ENCODE data around the gene HIP1R.
A peak's percentile ranks its signal among the peaks of the same experiment; 100 is the strongest.
"Not testable (repeated sequence)": the region's sequence is repeated elsewhere in the genome, so short reads cannot be mapped to it uniquely, and the experiment has no call there.

HIP1R gene

DNA sequence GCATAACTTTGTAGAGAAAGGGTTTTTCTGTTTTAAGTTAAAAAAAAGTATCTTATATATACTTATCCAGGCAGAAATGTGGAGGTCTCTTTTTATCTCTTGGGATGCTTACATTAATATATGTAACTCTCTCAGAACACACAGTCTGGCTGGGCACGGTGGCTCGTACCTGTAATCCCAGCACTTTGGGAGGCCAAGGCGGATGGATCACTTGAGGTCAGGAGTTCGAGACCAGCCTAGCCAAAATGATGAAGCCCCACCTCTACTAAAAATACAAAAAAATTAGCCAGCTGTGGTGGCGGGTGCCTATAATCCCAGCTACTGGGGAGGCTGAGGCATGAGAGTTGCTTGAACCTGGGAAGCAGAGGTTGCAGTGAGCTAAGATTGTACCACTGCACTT is 41.0 kb downstream of the HIP1R start:
- DNase-seq (ENCODE audit: low read depth in 2 of 2): not testable (repeated sequence)

DNA sequence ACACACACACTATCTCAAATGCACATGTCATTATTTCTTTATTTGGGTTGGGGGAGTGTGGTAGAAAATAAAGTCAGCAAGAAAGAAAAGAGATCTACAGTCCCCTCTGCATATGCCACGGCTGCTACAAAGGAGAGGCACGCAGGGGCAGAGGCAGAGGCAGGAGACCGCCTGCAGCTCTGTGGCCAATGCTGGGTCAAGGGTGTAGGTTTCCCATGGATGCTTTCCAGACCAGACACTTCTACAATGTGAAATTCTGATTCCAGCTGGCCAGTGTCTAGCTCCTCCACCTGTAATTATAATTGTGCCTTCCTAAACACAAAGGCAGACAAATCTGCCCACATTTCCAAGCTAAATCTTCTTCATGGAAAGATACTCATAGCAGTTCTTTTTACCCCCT is 41.5 kb downstream of the HIP1R start:
- no peak for DNase-seq (ENCODE audit: low read depth in 2 of 2)

DNA sequence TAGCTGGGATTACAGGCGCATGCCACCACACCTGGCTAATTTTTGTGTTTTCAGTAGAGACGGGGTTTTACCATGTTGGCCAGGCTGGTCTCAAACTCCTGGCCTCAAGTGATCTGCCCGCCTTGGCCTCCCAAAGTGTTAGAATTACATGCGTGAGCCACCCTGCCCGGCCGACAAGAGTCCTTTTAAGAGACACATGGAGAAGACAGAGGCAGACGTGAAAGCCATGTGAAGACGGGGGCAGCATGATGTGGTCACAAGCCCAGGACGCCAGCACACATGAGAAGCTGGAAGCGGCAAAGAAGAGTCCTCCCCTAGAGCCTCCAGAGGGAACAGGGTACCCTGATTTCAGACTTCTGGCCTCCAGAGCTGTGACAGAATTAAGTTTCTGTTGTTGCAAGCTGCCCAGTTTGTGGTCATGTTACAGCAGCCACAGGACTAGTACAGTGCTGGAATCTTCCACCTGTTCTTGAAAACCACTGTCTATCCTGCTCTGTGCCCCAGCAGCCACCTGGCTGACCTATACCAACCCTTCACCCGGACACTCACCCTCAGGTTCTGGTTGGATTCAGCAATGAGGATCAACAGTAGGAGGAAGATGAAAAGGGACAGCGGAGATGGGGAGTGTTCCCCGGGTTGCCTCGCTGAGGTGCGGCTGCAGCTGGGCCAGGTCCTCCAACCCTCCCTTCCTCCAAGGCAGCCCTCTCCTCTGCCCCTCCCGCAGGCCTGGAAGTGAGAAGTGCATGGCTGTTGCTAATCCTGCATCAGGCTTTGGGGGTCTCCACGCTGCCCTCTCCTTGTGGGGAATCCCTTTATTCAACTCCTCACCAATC is 43.7 kb downstream of the HIP1R start:
- no peak for DNase-seq (ENCODE audit: low read depth in 2 of 2)

GRCh38 chr12:122880155-122880667 is 45.0 kb downstream of the HIP1R start:
- no peak for DNase-seq (ENCODE audit: low read depth in 2 of 2)

DNA sequence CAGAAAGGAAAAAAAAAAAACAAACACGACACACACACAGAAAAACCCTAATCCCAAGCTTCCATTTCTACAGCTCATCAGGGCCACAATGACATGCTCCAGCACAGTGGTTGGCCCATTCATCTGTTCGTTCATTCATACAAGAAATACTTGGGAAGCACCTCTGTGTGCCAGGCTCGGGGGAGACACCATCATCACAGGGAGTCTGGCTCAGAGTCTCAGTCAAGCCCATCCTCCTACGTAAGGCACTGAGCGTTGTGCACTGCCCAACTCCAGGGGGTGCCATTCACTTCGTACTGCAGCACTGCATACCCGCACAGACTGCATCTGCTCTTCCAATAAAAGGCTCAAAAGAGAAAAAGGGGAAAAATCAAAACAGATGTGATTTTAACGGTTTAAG is 45.4 kb downstream of the HIP1R start:
- DNase-seq (ENCODE audit: low read depth in 2 of 2): no peak

GRCh38 chr12:122882908-122883558 is 47.8 kb downstream of the HIP1R start:
- no peak for DNase-seq (ENCODE audit: low read depth in 2 of 2)

DNA sequence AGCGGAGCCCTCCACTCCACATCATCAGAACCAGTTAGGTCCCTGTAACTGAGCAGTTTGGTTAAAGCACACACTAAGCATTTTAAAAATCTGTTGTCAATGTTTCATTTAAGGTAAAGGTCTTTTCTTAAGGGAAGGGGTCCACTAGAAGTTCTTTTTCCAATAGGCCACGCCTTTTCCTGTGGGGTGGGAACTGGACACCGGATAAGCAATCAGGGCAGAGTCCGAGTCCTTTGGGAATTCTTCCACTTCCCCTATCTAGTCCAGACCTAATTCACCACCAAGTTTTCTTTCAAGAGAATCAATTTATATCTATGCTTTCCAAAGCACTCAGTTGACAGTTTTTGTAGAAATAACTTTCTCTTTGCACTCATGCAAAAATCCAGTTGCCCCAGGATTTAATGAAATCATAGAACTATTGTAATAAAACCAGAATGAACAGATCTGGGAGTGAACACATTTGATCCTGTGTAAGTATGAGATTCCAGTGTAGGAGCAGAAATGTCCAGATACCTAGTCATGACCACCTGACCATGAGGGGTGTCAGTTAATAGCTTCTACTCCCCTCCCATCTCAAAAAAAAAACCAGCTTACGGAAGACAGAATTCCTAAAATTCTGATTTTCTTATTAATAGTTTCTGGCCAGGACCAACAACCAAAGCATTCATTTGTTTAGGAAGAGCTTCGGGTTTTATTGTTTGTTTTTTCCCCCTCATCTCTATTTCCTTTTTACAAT is 49.0 kb downstream of the HIP1R start:
- DNase-seq (ENCODE audit: low read depth in 2 of 2): no peak

GRCh38 chr12:122884860-122885259 is 49.6 kb downstream of the HIP1R start:
- DNase-seq (ENCODE audit: low read depth in 2 of 2): no peak

GRCh38 chr12:122886161-122886560 is 50.9 kb downstream of the HIP1R start:
- no peak for DNase-seq (ENCODE audit: low read depth in 2 of 2)

- DNase-seq (ENCODE audit: low read depth in 2 of 2): peak in 1 of 2 donors; percentile 43
Measured at GRCh38 chr12:122886851-122887818, 51.9 kb downstream of the HIP1R start.

- no peak for DNase-seq (ENCODE audit: low read depth in 2 of 2)
Measured at GRCh38 chr12:122887819-122888212, 52.6 kb downstream of the HIP1R start.

- no peak for DNase-seq (ENCODE audit: low read depth in 2 of 2)
Measured at GRCh38 chr12:122888232-122888752, 53.0 kb downstream of the HIP1R start.

- no peak for DNase-seq (ENCODE audit: low read depth in 2 of 2)
Measured at GRCh38 chr12:122889761-122890520, 54.7 kb downstream of the HIP1R start.

DNA sequence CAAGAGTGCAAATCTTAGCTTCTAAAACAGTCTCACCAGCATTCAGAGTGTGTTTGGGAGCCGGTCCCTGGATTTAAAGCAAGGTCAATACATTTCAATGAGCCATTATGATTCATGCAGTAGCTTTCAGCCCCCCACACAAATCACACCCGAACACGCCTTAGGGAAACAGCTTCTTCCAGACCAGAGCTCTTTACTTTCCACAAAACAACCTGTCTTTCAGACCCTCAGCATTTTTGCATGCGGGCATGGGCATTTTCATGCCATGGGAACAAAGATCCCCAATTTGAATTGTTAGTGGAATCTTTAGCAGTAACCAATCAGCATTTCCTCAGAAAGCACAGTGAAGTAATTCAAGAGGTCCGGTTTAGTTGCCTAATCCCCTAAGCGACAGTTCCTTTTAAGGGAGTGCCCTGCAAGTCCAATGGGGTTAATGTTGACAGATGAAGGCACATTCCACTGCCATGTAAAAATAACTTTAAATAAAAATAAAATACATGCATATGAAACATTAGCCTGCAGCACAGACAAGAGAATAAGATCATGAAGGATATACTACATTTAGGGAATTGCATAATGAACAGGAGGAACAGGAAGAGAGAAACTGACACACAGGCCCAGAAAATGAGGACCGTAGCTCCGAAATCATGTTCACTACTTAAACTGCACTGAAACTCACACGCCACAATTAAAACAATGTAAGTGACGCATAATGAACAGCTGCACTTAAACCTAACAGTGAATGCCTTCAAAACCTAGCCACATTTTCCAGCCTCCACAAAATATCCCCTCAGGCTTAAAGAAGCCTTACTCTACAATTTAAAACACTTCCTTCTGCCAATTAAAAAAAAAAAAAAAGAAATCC is 56.6 kb downstream of the HIP1R start:
- no peak for DNase-seq (ENCODE audit: low read depth in 2 of 2)

- not testable (repeated sequence) for DNase-seq (ENCODE audit: low read depth in 2 of 2)
Measured at GRCh38 chr12:122892724-122893123, 57.5 kb downstream of the HIP1R start.

DNA sequence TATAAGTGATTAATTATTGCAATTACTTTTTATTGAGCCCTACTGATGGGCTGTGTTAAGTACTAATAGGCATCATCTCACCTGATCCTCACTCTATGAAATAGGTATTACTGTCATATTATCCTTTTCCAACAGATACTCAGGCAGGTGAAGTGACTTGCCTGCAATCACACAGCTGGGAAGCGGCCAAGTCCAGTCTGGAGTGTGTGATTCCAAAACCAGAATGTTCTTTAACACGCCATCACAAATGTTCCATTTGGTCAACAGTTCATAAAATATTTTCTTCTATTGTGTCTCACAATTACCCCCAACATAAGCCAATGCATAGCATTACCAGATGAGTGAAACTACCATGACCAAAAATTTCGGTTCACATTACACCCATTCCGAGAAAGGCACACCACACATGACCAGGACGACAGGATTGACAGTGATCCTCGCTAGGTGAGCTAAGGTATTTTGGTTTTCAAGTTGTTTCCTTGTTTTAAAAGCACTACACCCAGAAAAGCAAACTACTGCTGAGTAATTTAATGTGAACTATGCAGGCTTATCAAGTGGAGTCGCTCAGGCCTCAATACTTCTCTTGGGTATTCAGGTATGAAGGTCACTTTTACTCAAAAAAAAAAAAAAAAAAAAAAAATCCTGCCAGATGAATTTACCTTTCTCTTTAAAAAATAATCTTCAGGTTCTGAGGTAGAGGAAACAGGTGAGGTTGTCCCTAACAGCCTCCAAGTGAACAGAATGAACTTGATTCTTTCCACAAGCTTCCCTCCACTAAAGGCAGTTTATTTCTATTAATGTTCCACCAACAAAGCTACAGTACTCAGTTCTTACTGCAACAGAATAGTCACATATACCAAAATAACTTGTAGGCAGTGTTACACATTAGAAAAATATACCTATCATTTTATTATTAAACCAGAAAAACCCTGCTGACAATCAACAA is 58.2 kb downstream of the HIP1R start:
- DNase-seq (ENCODE audit: low read depth in 2 of 2): no peak

DNA sequence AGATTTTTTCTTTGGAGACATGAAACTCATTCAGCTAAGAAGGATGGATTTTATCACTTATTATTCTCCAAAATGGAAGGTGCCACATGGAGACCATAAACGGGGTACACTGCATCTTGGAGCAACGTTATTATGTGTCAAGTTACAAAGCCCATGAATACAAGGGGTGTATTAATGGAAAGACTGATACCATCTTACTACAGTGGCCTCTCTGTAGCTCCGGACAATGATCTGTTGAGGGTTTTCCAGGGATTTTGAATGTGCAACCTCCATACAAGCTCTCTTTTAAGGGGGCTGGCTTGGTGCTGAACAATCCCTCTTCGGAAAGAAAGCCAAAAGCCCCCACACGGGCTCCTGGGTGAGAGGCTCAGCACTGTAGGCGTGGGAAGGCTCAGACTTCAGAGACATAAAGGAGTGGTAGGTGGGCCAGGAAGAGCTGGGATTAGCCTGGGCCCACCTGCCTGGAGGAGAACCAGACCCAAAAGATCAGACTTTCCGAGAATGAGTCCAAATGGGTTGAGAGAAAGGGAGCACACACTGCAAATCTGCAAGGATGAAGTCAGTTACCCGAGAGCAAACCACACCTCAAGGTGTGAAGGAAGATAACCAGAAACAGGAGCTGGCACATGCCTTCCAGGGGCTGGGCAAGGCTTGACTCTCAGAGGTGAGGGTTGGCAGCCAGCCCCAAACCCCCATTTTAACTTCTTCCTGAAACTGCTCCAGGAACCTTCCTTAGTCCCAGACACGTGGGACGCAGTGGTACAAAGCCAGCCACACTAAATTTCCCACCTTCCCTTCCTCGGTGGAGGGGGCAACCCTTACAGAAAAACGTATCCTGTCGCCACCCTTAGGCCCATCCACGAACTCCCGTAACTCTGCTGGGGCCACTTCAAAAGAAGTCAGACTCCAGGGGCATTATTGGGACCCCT is 59.2 kb downstream of the HIP1R start:
- DNase-seq (ENCODE audit: low read depth in 2 of 2): no peak
